Naive B cell (primary cell): ENCODE measurements around the gene SSNA1. TPM values are rescaled to one million over a fixed set of nuclear protein-coding genes. Genes with fewer than 3 reads are reported as not detected.

Experiments
- ATAC-seq, 2 donors: fragments of 150-1000 bp; cut with Tn5 transposase; 2 replicates each; pipeline ENCODE4 v1.10.0; 2021; ENCODE audit warnings: low read depth in 2 of 2, mild to moderate bottlenecking in 2 of 2, moderate library complexity in 2 of 2
- DNase-seq: peaks from one replicate; pipeline ENCODE4 v3.0.0; 2022
- H3K27ac Mint-ChIP-seq, 6 donors: one replicate each; pipeline ENCODE4 v1.8.0; 2020 to 2022; ENCODE audit warnings: mild to moderate bottlenecking in 6 of 6, mixed read lengths in 6 of 6, moderate library complexity in 5 of 6, inconsistent platforms in 2 of 6
- H3K27me3 Mint-ChIP-seq, 3 donors: one replicate each; pipeline ENCODE4 v1.8.0; 2021 to 2022; ENCODE audit warnings: mixed read lengths in 3 of 3, mild to moderate bottlenecking in 1 of 3
- H3K36me3 Mint-ChIP-seq, 2 donors: one replicate each; pipeline ENCODE4 v1.8.0; 2020 to 2022; ENCODE audit warnings: mixed read lengths in 2 of 2, inconsistent platforms in 1 of 2, mild to moderate bottlenecking in 1 of 2
- H3K4me1 Mint-ChIP-seq, 3 donors: one replicate each; pipeline ENCODE4 v1.8.0; 2020 to 2022; ENCODE audit warnings: mixed read lengths in 3 of 3, inconsistent platforms in 1 of 3, mild to moderate bottlenecking in 1 of 3, moderate library complexity in 1 of 3
- H3K4me3 Mint-ChIP-seq, 8 donors: one replicate each; pipeline ENCODE4 v1.8.0; 2020 to 2022; ENCODE audit warnings: mild to moderate bottlenecking in 8 of 8, mixed read lengths in 8 of 8, moderate library complexity in 8 of 8, inconsistent platforms in 2 of 8
- H3K9me3 Mint-ChIP-seq, 7 donors: one replicate each; pipeline ENCODE4 v1.8.0; 2020 to 2022; ENCODE audit warnings: mixed read lengths in 7 of 7, mild to moderate bottlenecking in 5 of 7, inconsistent platforms in 2 of 7, moderate library complexity in 1 of 7
- polyA plus RNA-seq, 6 donors: library from polyadenylated mRNA; unstranded; fragments of 300-500 nt; fragmentation: Illumina TruSeq; gene quantifications; one replicate each; pipeline ENCODE4 v1.2.3, GENCODE V29; 2021; ENCODE audit warnings: low read depth in 6 of 6

SSNA1 gene
- polyA plus RNA-seq, 6 donors from 2014 or later: 112 to 145 (median 132) TPM

- ATAC-seq (no peak), DNase-seq (no peak)
- H3K4me3 Mint-ChIP-seq: no peak overlapping the region
Observed at GRCh38 chr9:137147091-137147792, 41.2 kb upstream of the SSNA1 start.

GRCh38 chr9:137147793-137148160, 40.7 kb upstream of the SSNA1 start:
- H3K4me1 Mint-ChIP-seq: peaks cover 5 to 17% (median 12%) of the 10 kb centered on the region in 3 donors
- no peak for ATAC-seq
- H3K27ac Mint-ChIP-seq: no peak overlapping the region
- no peaks in the 10 kb centered on the region for H3K36me3 Mint-ChIP-seq
- H3K27me3 Mint-ChIP-seq: peaks cover 9 to 39% (median 31%) of the 10 kb centered on the region in 3 donors
- H3K9me3 Mint-ChIP-seq: peaks cover 0 to 8% (median 0%) of the 10 kb centered on the region in 7 donors
- no peak for DNase-seq
- H3K4me3 Mint-ChIP-seq: no peak overlapping the region

More at GRCh38 chr9:137147091-137147792, 41.2 kb upstream of the SSNA1 start:
- peak overlapping the region in 1 of 6 donors; percentile 78 for H3K27ac Mint-ChIP-seq
- peaks cover 0 to 8% (median 0%) of the 10 kb centered on the region in 7 donors for H3K9me3 Mint-ChIP-seq
- H3K4me1 Mint-ChIP-seq: peaks cover 8 to 17% (median 12%) of the 10 kb centered on the region in 3 donors
- peaks cover 12 to 44% (median 36%) of the 10 kb centered on the region in 3 donors for H3K27me3 Mint-ChIP-seq
- peaks cover 0 to 4% of the 10 kb centered on the region in 2 donors for H3K36me3 Mint-ChIP-seq

GRCh38 chr9:137148242-137148641, 40.2 kb upstream of the SSNA1 start:
- H3K9me3 Mint-ChIP-seq: peaks cover 0 to 8% (median 0%) of the 10 kb centered on the region in 7 donors
- H3K36me3 Mint-ChIP-seq: no peaks in the 10 kb centered on the region
- H3K27me3 Mint-ChIP-seq: peaks cover 9 to 38% (median 27%) of the 10 kb centered on the region in 3 donors
- H3K4me3 Mint-ChIP-seq: peak overlapping the region in 1 of 8 donors; percentile 16
- ATAC-seq: no peak
- H3K4me1 Mint-ChIP-seq: peaks cover 5 to 17% (median 12%) of the 10 kb centered on the region in 3 donors
- DNase-seq: no peak
- H3K27ac Mint-ChIP-seq: no peak overlapping the region

GRCh38 chr9:137148661-137149060, 39.8 kb upstream of the SSNA1 start:
- ATAC-seq: no peak
- Mint-ChIP-seq H3K36me3 (no peaks in the 10 kb centered on the region), H3K9me3 (peaks cover 0 to 8% (median 0%) of the 10 kb centered on the region in 7 donors), H3K27ac (peak overlapping the region in 1 of 6 donors; percentile 81), H3K27me3 (peaks cover 5 to 34% (median 23%) of the 10 kb centered on the region in 3 donors), H3K4me3 (no peak overlapping the region), H3K4me1 (peaks cover 5 to 17% (median 12%) of the 10 kb centered on the region in 3 donors)
- DNase-seq: no peak

- DNase-seq: no peak
- no peak for ATAC-seq
- peaks cover 5 to 17% (median 12%) of the 10 kb centered on the region in 3 donors for H3K4me1 Mint-ChIP-seq
- H3K9me3 Mint-ChIP-seq: peaks cover 0 to 8% (median 0%) of the 10 kb centered on the region in 7 donors
- H3K27ac Mint-ChIP-seq: no peak overlapping the region
- no peaks in the 10 kb centered on the region for H3K36me3 Mint-ChIP-seq
- peaks cover 4 to 27% (median 16%) of the 10 kb centered on the region in 3 donors for H3K27me3 Mint-ChIP-seq
- H3K4me3 Mint-ChIP-seq: no peak overlapping the region
Observed at GRCh38 chr9:137149363-137149762, 39.1 kb upstream of the SSNA1 start.

GRCh38 chr9:137149942-137150616, 38.4 kb upstream of the SSNA1 start:
- DNase-seq: no peak
- Mint-ChIP-seq H3K27me3 (peaks cover 8 to 30% (median 16%) of the 10 kb centered on the region in 3 donors), H3K9me3 (peaks cover 0 to 8% (median 0%) of the 10 kb centered on the region in 7 donors), H3K36me3 (no peaks in the 10 kb centered on the region), H3K4me3 (peak overlapping the region in 1 of 8 donors; percentile 82), H3K27ac (peak overlapping the region in 4 of 6 donors; percentile 50 to 99 (median 93)), H3K4me1 (peaks cover 5 to 17% (median 12%) of the 10 kb centered on the region in 3 donors)
- ATAC-seq: no peak

- peaks cover 0 to 8% (median 0%) of the 10 kb centered on the region in 7 donors for H3K9me3 Mint-ChIP-seq
- H3K27ac Mint-ChIP-seq: peak overlapping the region in 5 of 6 donors; percentile 93 to 100 (median 99)
- H3K36me3 Mint-ChIP-seq: no peaks in the 10 kb centered on the region
- peak overlapping the region in 6 of 8 donors; percentile 16 to 82 (median 56) for H3K4me3 Mint-ChIP-seq
- ATAC-seq (peak; percentile 39 to 44), DNase-seq (no peak)
- H3K27me3 Mint-ChIP-seq: peaks cover 11 to 37% (median 16%) of the 10 kb centered on the region in 3 donors
- peaks cover 5 to 17% (median 12%) of the 10 kb centered on the region in 3 donors for H3K4me1 Mint-ChIP-seq
Observed at GRCh38 chr9:137150617-137151457, 37.6 kb upstream of the SSNA1 start.

GRCh38 chr9:137152844-137153405, 35.6 kb upstream of the SSNA1 start:
- Mint-ChIP-seq H3K27ac (no peak overlapping the region), H3K27me3 (peaks cover 10 to 44% (median 15%) of the 10 kb centered on the region in 3 donors), H3K36me3 (no peaks in the 10 kb centered on the region), H3K4me3 (no peak overlapping the region), H3K4me1 (peaks cover 5 to 23% (median 20%) of the 10 kb centered on the region in 3 donors), H3K9me3 (peaks cover 0 to 8% (median 0%) of the 10 kb centered on the region in 7 donors)
- ATAC-seq (no peak), DNase-seq (no peak)

GRCh38 chr9:137156567-137157375, 31.7 kb upstream of the SSNA1 start:
- Mint-ChIP-seq H3K27me3 (peaks cover 30 to 65% (median 33%) of the 10 kb centered on the region in 3 donors), H3K36me3 (no peaks in the 10 kb centered on the region), H3K27ac (peak overlapping the region in 2 of 6 donors; percentile 38 to 41), H3K4me1 (peaks cover 15 to 30% (median 18%) of the 10 kb centered on the region in 3 donors), H3K9me3 (no peaks in the 10 kb centered on the region), H3K4me3 (peak overlapping the region in 6 of 8 donors; percentile 35 to 86 (median 60))
- ATAC-seq (peak; percentile 67), DNase-seq (peak; percentile 36)

- ATAC-seq (no peak), DNase-seq (no peak)
- H3K9me3 Mint-ChIP-seq: no peaks in the 10 kb centered on the region
- peaks cover 30 to 69% (median 37%) of the 10 kb centered on the region in 3 donors for H3K27me3 Mint-ChIP-seq
- H3K4me3 Mint-ChIP-seq: peak overlapping the region in 5 of 8 donors; percentile 6 to 47 (median 32)
- H3K27ac Mint-ChIP-seq: peak overlapping the region in 2 of 6 donors; percentile 41 to 77
- no peaks in the 10 kb centered on the region for H3K36me3 Mint-ChIP-seq
- peaks cover 17 to 30% (median 17%) of the 10 kb centered on the region in 3 donors for H3K4me1 Mint-ChIP-seq
Observed at GRCh38 chr9:137157618-137158415, 30.7 kb upstream of the SSNA1 start.

- Mint-ChIP-seq H3K27ac (peak overlapping the region in 1 of 6 donors; percentile 31), H3K4me3 (peak overlapping the region in 1 of 8 donors; percentile 12), H3K36me3 (no peaks in the 10 kb centered on the region), H3K4me1 (peaks cover 17 to 30% (median 19%) of the 10 kb centered on the region in 3 donors), H3K9me3 (no peaks in the 10 kb centered on the region), H3K27me3 (peaks cover 30 to 75% (median 45%) of the 10 kb centered on the region in 3 donors)
- no peak for ATAC-seq
- DNase-seq: no peak
Observed at GRCh38 chr9:137158625-137159024, 29.9 kb upstream of the SSNA1 start.
